Smooth muscle cell of the brain vasculature (primary cell): ENCODE data around the gene UBASH3A.

Source experiments
- DNase-seq: peaks from one replicate; pipeline ENCODE4 v3.0.0-alpha.2; 2012; ENCODE audit warnings: low read depth, low spot score

The UBASH3A gene, protein sequence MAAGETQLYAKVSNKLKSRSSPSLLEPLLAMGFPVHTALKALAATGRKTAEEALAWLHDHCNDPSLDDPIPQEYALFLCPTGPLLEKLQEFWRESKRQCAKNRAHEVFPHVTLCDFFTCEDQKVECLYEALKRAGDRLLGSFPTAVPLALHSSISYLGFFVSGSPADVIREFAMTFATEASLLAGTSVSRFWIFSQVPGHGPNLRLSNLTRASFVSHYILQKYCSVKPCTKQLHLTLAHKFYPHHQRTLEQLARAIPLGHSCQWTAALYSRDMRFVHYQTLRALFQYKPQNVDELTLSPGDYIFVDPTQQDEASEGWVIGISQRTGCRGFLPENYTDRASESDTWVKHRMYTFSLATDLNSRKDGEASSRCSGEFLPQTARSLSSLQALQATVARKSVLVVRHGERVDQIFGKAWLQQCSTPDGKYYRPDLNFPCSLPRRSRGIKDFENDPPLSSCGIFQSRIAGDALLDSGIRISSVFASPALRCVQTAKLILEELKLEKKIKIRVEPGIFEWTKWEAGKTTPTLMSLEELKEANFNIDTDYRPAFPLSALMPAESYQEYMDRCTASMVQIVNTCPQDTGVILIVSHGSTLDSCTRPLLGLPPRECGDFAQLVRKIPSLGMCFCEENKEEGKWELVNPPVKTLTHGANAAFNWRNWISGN

DNA sequence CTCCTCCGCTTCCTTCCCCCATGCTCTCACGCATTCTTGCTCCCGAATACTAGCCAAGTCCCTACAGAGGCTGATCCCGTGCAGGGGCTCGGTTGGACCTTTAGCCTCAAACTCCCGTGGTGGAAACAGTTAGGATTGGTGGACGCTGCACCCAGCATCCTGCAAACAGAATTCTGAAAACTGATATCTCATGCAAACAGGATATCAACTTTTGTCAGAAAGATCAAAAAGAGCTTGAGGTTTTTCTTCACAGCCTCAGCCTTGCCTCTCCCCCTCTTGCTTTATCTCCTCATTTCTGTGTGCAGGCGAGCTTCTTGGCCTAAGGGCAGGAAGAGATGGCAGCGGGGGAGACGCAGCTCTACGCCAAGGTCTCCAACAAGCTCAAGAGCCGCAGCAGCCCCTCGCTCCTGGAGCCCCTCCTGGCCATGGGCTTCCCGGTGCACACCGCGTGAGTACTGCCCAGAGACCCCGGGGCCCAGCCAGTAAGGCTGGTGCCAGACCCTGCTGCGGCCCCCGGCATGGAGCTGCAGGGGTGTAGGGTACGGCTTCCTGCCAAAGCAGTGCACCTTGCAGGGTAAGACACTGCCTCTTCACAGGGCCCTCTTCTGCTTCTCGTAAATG, at the start of gene UBASH3A:
UBASH3A (plus strand) TSS at position 292 of the 621 bp plus-strand sequence; CDS start at position 336, 44 bp downstream.
- no peak for DNase-seq

DNA sequence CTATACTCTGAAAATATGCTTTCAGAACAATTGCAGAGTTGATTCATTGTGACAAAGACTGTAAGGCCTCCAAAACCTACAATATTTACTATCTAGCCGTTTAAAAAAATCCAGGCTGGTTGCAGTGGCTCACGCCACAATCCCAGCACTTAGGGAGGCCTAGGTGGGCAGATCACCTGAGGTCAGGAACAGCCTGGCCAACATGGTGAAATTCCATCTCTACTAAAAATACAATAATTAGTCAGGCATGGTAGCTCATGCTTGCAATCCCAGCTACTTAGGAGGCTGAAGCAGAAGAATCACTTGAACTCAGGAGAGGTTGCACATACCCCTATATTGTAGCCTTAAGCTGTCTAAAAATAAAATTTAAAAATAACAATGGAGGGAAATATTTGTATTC, 47.7 kb upstream of the UBASH3A start:
- no peak for DNase-seq

DNA sequence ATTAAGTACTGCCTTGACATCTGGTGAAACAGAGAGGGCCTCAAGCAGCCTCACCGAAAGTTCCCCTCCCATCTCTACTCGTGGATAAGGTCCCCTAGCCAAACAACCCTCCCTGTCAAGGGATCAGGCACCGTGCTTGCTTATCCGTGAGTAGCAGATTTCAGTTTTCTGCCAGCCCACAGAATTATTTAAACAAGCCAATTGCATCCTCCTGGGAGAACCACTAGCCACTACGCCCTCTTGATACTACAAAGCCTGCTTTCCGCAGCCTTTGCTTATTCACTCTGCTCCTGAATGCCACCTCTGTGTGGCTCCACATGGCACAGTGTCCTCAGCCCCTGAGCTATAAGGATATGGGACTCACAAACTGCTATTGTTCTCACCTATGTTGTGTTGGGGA, 47.1 kb upstream of the UBASH3A start:
- no peak for DNase-seq

DNA sequence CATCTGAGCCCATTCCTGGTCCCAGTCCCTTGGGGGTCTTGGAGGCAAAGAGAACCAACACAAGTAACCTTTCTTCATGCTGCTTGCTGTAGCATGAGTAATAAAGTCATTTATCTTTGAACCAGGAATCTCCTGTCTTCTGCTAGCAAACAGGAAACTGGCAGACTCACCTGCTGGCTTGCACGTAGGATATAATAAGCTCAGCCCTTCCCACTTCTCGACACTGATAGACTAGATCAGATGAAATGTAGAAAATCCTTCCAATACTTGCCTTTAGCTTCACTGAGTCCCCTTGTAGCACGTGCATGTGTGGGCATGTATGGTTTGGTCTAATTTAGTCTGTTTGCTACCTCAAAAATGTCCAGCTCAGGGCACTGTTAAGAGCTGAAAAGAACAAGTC, 46.4 kb upstream of the UBASH3A start:
- DNase-seq = no peak

DNA sequence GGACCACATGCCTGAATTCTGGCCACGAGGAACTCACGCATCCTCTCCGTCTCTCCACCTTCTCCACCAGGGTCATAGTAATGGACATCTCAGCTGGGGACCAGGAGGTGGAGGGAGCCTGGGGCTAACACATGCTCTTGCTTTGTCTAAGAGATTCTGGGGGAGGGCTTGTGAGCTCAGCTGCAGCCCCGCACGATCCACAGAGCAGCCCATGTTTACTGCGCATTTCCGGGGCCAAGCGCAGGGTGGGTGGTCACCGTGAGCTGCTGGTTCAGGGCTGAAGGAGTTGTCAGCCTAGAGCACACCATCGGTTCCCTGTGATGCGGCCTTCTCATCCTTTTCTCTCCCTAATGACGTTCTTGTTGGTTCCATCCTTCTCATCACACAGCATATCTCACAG, 45.4 kb upstream of the UBASH3A start:
- no peak for DNase-seq

DNA sequence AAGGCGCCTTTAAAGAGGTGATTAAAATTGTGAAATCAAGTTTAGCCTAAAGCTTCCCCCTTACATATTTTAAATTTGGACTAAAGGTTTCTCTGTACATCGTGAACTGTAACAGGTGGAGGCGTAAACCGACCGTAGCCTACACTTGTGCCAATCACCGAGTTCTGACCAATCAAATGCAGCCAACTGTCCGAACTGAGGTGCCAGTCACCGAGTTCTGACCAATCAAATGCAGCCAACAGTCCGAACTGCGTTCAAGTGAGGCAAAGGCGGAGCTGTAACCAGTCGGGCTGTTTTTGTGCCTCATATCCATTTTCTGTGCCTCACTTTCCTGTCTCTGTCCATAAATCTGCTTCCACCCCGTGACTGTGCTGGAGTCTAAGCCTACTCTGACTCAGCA, 44.8 kb upstream of the UBASH3A start:
- DNase-seq = no peak

DNA sequence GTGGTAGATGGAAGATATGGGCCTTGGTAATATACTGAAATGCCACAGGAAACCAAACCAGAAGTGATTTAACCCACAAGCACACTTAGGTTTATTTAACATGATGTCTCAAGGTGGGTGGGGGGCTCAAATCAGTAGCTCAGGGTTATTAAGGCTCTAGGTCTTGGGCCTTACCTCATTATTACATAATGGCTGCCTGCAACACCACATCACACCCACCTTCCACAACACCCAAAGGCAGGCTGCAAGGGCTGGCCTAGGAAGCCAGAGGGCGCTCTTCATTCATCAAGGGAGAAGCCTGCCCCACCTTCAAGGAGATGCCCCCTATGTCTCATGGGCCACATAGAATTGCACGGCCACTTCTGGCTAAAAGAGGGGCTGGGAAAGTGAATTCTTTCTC, 43.4 kb upstream of the UBASH3A start:
- DNase-seq = no peak

DNA sequence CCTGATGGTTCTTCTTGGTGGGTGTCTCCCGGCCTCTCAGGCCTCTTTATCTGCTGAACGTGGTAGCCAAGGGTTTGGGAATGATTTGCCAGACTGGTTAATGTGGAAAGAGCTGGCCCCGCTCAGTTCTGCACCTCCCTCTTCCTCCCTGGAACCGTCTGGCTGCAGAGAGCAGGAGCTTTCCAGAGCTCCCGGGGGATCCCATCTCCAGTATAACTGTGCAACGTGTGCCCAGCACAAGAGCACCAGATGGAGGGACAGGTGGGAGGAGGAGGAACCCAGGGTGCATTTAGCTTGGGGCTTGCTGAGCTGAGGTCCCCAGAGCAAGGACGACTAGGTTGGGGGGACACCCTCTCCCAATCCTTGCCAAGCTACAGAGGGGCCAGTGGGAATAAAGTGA, 42.4 kb upstream of the UBASH3A start:
- DNase-seq = no peak

DNA sequence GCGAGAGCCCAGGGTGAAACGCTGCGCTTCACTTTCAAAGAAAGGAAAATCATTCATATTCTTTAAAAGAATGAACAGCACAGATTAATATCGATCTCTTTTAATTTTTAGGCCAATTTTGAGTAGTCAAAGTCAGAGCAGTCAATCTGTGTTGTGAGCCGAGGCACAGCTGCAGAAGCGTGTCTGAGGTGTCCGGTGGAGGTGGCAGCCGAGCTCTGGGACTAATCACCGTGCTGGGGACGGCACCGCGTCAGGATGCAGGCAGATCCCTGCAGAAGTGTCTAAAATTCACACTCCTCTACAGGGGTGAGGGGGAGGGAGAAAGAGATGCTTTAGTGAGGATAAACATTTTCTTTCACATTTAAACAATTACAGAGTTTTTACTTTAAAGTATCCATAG, 41.5 kb upstream of the UBASH3A start:
- DNase-seq = no peak

DNA sequence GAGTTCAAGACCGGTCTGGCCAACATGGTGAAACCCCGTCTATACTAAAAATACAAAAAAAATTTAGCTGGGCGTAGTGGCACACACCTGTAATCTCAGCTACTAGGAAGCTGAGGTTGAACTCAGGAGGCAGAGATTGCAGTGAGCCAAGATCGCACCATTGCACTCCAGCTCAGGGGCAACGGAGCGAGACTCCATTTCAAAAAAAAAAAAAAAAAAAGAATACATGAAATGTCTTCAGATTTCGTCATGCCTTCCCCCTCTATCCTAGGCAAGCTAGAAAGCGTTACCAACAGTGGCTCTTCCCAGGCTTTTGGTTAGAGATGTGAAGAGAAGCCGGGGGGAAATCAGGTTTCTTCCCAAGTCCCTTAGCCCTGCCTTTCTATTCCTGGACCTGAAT, 41.0 kb upstream of the UBASH3A start:
- DNase-seq = no peak

DNA sequence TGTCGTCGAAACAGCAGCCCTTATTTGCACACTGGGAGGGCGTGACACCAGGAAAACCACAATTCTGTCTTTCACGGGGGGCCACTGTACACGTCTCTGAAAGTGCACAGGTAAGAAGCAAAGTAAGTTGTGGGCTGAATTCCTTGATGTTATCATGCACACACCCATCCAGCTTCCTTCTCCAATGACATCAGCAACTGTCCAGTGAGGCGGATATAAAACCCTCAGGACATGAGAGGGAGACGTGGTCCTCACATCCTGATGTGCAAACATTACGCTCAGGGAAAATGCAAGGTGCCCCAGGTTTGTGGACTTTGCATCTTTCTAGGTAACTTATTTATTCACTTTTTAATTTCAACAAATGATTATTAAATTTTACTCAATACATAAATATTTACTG, 40.4 kb upstream of the UBASH3A start:
- no peak for DNase-seq

DNA sequence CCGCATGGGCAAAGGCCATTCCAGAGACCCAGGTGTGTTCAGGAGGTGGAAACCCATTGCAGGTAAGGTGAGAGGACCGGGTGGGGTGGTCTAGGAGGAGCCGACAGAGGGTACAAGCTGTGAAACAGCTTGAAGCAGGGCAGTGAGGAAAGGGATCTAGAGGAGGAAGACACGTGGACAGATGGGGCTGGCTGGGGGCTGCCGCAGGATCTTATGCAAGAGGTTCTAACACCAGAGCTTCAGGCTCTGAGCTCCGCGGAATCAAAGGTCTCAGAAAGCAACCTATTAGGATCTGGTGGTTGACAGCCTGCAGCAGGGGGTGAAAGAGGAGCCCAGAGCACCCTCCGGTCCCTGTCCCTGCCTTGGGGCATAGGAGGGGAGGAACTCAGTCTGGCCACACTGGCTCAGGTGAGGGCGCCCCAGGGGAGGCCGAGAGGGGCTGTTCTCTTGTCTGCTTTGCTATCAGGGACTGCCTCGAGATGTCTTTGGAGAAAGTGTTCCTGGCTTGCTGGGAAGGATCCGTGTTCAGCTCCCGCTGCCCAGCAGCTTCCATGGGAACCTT, 39.3 kb upstream of the UBASH3A start:
- DNase-seq = no peak

DNA sequence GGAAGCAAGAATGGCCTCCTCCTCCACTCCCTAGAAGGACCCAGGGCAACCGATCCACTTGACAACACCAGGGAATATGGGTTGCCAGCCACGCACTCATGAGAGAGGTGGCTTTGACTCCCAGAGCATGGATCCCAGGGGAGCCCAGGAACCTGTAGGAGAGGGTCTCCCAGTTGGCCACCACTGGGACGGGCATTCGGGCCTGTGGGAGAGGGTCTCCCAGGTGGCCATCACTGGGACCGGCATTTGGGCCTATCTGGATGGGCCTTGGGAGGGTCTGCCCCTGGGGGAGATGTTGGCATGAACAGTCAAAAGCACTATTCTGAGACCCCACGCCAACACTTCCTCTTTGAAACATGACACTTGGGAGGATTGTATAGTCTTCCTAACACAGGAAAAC, 37.9 kb upstream of the UBASH3A start:
- DNase-seq = no peak

DNA sequence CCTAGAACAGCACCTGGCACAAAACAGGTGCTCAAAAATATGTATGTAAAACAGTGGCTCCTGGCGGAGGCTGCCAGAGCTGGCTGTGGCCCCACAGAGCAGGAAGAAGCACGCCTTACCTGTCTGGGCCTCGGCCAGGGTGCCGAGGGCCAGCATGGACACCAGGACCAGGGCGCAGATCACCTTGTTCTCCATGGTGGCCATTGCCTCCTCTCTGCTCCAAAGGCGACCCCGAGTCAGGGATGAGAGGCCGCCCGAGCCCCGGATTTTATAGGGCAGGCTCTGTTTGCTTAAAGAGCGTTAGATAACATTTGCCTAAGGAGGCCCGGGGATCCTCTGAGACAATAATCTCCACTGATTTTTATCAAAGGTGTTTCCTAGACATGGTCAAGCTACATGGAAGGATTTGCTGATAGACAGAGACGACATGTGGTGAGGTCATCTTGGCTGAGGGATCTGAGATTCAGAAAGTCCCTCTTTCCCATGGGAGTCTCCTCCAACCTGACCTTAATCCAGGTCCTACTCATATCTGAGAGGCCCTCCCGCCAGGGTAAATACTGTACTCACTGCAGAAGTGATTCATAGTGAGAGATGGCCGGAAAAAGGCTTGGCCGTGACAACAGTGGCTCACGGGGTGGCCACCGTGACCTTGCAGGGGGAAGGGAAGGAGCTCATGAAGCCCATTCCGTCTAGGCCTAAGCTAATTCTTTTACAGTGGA, 37.3 kb upstream of the UBASH3A start, which contains the start of gene TFF1:
TFF1 (minus strand) TSS at position 244 of the 719 bp plus-strand sequence; CDS start at position 204, 40 bp downstream.
- no peak for DNase-seq

DNA sequence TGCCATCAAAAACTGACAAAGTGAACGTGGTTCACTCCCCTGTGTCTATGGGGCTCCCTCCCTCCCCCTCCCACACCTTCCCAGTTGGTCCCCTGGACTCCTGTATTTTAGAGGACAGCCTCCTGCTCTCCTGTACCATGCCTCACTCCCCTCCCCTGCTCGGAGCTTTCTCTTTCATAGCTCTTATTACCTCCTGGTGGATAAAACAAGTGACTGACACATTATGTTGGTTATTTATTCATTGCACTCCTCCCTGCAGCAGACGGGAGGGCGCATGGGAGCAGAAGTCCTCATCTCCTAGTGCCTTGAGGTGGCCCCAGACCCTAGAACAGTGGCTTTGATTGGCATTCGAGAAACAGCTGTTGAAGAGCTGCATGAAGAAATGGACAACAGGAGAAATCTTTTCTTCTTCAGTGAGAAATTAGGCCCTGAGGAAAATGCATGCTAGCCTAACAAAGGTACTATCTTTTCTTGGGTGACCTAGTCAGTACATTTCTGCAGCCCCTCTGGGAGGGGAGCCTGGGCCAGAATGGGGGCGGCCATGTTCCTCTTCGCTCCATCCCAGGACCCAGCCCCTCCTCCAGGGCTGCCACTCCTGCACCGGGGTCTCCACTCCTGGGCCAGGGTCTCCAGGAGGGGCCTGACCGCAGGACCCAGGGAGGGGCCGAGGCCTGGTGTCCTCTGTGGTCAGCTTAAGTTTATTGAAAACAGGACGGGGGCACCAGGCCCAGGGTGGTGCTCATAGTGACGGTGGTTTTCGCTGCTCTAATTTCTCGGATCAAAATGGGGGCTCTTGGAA, 36.1 kb upstream of the UBASH3A start:
- no peak for DNase-seq

DNA sequence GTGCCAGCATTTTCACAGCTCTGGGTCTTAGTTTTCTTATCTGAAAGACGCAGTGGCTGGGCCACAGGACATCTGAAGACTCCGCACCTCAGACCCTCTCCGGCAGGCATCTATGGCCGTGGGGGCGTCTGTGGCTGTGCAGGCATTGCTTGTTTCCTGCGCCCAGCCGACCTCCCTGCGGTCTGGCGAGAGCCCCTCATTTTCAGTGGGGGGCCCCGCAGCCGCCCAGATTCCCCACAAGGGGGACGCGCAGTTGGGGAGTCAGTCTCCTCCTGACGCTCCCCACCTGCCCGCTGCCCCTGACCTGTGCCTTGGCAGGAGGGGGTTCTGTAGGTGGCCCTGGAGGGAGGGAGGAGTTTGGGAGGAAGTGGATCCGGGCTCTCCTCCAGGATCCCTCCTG, 33.9 kb upstream of the UBASH3A start:
- no peak for DNase-seq

DNA sequence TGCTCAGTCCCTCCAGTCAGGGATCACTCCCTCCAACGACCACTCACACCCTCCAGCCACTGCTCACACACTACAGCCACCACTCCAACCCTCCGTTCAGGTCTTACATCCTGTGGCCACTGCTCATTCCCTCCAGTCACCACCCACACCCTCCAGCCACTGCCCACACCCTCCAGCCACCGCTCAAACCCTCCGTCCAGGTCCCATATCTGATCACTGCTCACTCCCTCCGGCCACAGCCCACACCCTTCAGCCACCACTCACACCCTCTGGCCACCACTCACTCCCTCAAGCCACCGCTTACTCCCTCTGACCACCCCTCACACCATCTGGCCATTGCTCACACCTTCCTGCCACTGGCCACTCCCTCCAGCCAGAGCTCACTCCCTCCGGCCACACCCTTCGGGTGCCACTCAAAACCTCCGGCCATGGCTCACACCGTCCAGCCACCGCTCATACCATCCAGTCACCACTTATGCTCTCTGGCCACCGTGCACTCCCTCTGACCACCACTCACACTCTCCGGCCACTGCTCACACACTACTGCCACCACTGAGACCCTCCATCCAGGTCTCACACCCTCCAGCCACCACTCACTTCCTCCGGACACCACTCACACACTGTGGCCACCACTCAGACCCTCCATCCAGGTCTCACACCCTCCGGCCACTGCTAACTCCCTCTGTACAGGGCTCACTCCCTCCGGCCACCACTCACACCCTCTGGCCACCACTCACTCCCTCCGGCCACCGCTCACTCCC, 32.6 kb upstream of the UBASH3A start:
- DNase-seq = no peak

DNA sequence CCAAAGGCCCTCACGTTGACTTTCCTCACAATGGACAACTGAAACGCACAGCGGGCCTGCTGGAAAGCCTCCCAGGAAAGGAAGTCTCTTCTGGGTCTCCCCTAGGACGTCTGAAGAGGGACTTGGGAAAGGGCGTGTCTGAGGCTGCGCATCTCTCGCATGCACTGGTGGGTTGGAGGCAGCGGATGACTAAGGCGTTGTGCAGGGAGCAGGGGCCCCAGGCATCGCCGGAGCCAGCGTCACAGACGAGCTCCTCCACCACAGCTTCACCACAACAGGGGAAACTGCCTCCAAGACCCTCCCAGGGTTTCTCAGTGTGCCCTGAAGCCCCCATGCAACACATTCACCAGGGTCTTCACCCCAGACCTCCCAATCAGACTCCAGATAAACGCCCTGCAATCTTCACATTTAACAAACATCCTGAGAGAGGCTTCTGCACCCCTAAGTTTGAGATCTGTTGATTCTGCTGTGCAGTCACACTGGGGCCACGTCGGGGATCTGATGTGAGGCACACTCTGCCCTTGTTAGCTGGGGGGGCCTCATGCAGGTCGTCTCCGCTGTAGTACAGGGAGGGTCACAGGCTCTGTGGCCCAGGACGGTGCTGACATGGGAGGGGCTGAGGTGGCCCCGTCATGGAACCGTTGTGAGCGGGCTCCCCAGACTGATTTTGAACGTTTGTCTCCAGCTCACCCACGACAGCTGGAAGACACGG, 30.4 kb upstream of the UBASH3A start:
- DNase-seq = no peak

DNA sequence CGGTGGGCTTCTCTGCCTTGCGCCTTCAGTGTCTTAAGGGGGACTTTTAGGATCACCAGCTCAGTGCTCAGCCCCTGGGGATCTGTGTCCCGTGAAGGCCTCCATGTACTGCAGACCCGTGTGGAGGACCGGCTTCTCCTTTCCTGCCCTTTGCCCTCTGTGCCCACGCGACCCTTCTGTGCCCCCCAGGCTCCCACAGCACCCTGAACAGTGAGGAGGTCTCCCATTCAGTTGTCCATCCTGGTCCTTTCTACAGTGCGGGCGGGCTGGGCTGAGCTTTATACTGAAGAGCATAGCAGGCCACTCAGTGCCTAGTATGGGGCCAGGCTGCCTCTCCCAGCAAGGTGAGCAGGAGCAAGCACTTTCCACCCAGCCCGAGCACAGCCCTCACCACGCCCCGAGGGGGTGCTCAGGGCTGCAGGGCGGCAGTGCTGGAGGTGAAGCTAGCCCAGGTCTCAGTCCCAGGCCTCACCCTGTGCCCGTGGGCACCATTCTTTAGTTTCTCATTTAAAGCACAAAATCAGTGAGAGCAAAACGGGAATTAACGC, 29.7 kb upstream of the UBASH3A start:
- DNase-seq = no peak
